Embryonic facial prominence (tissue), 1 donor: Measurements from ENCODE around the gene SFXN2.
"Not testable (repeated sequence)": the region's sequence is repeated elsewhere in the genome, so short reads cannot be mapped to it uniquely, and the experiment has no call there.

Source experiments
- DNase-seq: peaks from one replicate; pipeline ENCODE4 v3.0.0-alpha.2; 2016; ENCODE audit errors: extremely low spot score

SFXN2 gene

GRCh38 chr10:102752934-102753664 lies 38.7 kb downstream of the SFXN2 start:
- DNase-seq: no peak

- no peak for DNase-seq
These were observed 39.3 kb downstream of the SFXN2 start for GRCh38 chr10:102753718-102754117.

- no peak for DNase-seq
These were observed 42.9 kb downstream of the SFXN2 start for GRCh38 chr10:102757323-102757722.

- DNase-seq: no peak
These were observed 44.0 kb downstream of the SFXN2 start for GRCh38 chr10:102758240-102758932.

GRCh38 chr10:102758933-102759262 lies 44.5 kb downstream of the SFXN2 start:
- DNase-seq: not testable (repeated sequence)

- DNase-seq: no peak
These were observed 45.2 kb downstream of the SFXN2 start for GRCh38 chr10:102759497-102760210.

- no peak for DNase-seq
These were observed 47.5 kb downstream of the SFXN2 start for GRCh38 chr10:102761981-102762380.

GRCh38 chr10:102762401-102763015 lies 48.1 kb downstream of the SFXN2 start:
- DNase-seq: no peak

- no peak for DNase-seq
These were observed 48.7 kb downstream of the SFXN2 start for GRCh38 chr10:102763037-102763607.

- no peak for DNase-seq
These were observed 50.2 kb downstream of the SFXN2 start for GRCh38 chr10:102764470-102765161.

- DNase-seq: no peak
These were observed 50.9 kb downstream of the SFXN2 start for GRCh38 chr10:102765336-102765735.

- DNase-seq: no peak
These were observed 53.2 kb downstream of the SFXN2 start for GRCh38 chr10:102767428-102768160.

- no peak for DNase-seq
These were observed 55.1 kb downstream of the SFXN2 start for GRCh38 chr10:102769375-102770107.

- no peak for DNase-seq
These were observed 55.7 kb downstream of the SFXN2 start for GRCh38 chr10:102770108-102770482.

- no peak for DNase-seq
These were observed 56.4 kb downstream of the SFXN2 start for GRCh38 chr10:102770792-102771191.

GRCh38 chr10:102773320-102773719 lies 58.9 kb downstream of the SFXN2 start:
- no peak for DNase-seq

GRCh38 chr10:102773986-102774385 lies 59.5 kb downstream of the SFXN2 start:
- no peak for DNase-seq

- no peak for DNase-seq
These were observed 60.9 kb downstream of the SFXN2 start for GRCh38 chr10:102775201-102775934.

- DNase-seq: peak; percentile 84
These were observed 61.7 kb downstream of the SFXN2 start for GRCh38 chr10:102775935-102776669.
